ENCODE measurements around the gene AAMP.

AAMP gene

GRCh38 chr2:218290316-218291261, 20.7 kb upstream of the AAMP start:
- Histone ChIP-seq H3K36me3 (ENCODE audit: insufficient read depth, low read length) (no peaks in the 10 kb centered on the region), H2AFZ (ENCODE audit: low read depth, low read length) (no peak overlapping the region), H4K20me1 (ENCODE audit: insufficient read depth, low read length) (no peaks in the 10 kb centered on the region), H3K27ac (ENCODE audit: low read length) (no peak overlapping the region), H3K4me1 (ENCODE audit: insufficient read depth, low read length) (peaks cover 17% of the 10 kb centered on the region), H3K79me2 (ENCODE audit: insufficient read depth, low read length) (no peaks in the 10 kb centered on the region), H3K9me3 (ENCODE audit: insufficient read depth, low read length, severe bottlenecking) (no peaks in the 10 kb centered on the region), H3K4me2 (ENCODE audit: insufficient read depth, low read length) (no peak overlapping the region), H3K4me3 (ENCODE audit: low read depth in 1 of 2, low read length in 2 of 2) (no peak overlapping the region), H3K27me3 (ENCODE audit: insufficient read depth, low read length, poor library complexity) (no peaks in the 10 kb centered on the region), H3K9ac (ENCODE audit: low read depth, low read length) (no peak overlapping the region)
- DNase-seq = peak; percentile 43
- TF ChIP-seq CTCF (IDR thresholded peaks at IDR 0.05; ENCODE audit: borderline replicate concordance, extremely low read depth, low read length, poor library complexity, severe bottlenecking) = no peak
- no peak for TF ChIP-seq EZH2 (IDR thresholded peaks at IDR 0.05; ENCODE audit: borderline replicate concordance, low read depth, low read length, severe bottlenecking)
- peak; percentile 31; the same call in 2 of the 3 replicates for ATAC-seq (ENCODE audit: insufficient read depth, low read depth)

GRCh38 chr2:218289639-218290315, 19.8 kb upstream of the AAMP start:
- ATAC-seq (ENCODE audit: insufficient read depth, low read depth) (no peak), DNase-seq (no peak)
- Histone ChIP-seq H3K9ac (ENCODE audit: low read depth, low read length) (no peak overlapping the region), H3K27ac (ENCODE audit: low read length) (no peak overlapping the region), H4K20me1 (ENCODE audit: insufficient read depth, low read length) (no peaks in the 10 kb centered on the region), H3K27me3 (ENCODE audit: insufficient read depth, low read length, poor library complexity) (no peaks in the 10 kb centered on the region), H3K36me3 (ENCODE audit: insufficient read depth, low read length) (no peaks in the 10 kb centered on the region), H3K4me2 (ENCODE audit: insufficient read depth, low read length) (no peak overlapping the region), H3K4me1 (ENCODE audit: insufficient read depth, low read length) (peaks cover 22% of the 10 kb centered on the region), H3K79me2 (ENCODE audit: insufficient read depth, low read length) (no peaks in the 10 kb centered on the region), H3K4me3 (ENCODE audit: low read depth in 1 of 2, low read length in 2 of 2) (no peak overlapping the region), H3K9me3 (ENCODE audit: insufficient read depth, low read length, severe bottlenecking) (no peaks in the 10 kb centered on the region), H2AFZ (ENCODE audit: low read depth, low read length) (no peak overlapping the region)
- no peak for TF ChIP-seq CTCF (IDR thresholded peaks at IDR 0.05; ENCODE audit: borderline replicate concordance, extremely low read depth, low read length, poor library complexity, severe bottlenecking)
- TF ChIP-seq EZH2 (IDR thresholded peaks at IDR 0.05; ENCODE audit: borderline replicate concordance, low read depth, low read length, severe bottlenecking) = no peak

DNA sequence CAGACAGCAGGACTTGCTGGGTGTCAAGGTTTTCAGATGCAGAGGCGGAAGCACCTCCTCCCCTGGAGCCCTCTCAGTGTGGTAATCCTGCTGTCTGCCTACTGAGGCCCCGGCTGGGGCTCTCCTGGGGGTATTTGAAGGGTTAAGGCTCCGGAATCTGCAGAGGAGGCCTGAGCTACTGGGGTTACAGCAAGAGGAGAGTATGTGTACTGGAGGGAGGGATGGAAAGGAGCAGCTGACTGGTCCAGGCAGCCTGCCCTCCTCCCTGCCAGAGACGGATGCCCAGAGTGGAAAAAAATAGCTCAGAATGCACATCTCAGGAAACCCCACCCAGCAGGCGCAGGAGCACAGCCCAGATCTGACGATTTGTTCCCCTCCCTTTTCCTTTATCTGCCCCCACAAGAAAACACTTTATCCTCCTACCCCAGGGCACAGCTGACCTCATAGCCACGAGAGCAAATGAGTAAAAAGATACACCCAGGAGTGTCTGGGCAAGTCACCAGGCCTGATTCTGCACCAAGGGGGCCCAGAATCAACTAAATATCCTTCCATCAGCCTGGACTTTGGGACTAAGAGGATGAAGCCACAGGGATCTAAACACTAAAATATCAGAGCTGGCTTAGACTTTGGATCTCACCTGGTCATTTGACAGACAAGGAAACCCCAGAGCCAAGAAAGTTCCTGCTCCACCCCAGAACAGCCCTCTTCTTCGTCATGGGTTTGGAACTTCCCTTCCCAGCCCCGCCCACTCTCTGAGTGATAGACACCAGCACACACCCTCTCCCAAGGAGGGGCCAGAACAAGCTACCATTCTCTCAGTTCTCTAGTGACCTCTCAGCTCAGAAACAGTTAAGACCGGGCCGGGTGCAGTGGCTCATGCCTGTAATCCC, 16.9 kb upstream of the AAMP start:
- H4K20me1 ChIP-seq (ENCODE audit: insufficient read depth, low read length) = no peaks in the 10 kb centered on the region
- H3K4me1 ChIP-seq (ENCODE audit: insufficient read depth, low read length) = peaks cover 22% of the 10 kb centered on the region

More for the DNA sequence above, 16.9 kb upstream of the AAMP start:
- peak overlapping the region; percentile 55 for H3K9ac ChIP-seq (ENCODE audit: low read depth, low read length)
- H3K4me3 ChIP-seq (ENCODE audit: low read depth in 1 of 2, low read length in 2 of 2) = peak overlapping the region; percentile 15 to 59; a peak in 3 of 4 replicates
- H3K36me3 ChIP-seq (ENCODE audit: insufficient read depth, low read length) = no peaks in the 10 kb centered on the region
- ATAC-seq (ENCODE audit: insufficient read depth, low read depth) (peak; percentile 81), DNase-seq (peak; percentile 71)
- H3K27me3 ChIP-seq (ENCODE audit: insufficient read depth, low read length, poor library complexity) = no peaks in the 10 kb centered on the region
- TF ChIP-seq CTCF (IDR thresholded peaks at IDR 0.05; ENCODE audit: borderline replicate concordance, extremely low read depth, low read length, poor library complexity, severe bottlenecking) = no peak
- TF ChIP-seq EZH2 (IDR thresholded peaks at IDR 0.05; ENCODE audit: borderline replicate concordance, low read depth, low read length, severe bottlenecking) = no peak
- H3K4me2 ChIP-seq (ENCODE audit: insufficient read depth, low read length) = peak overlapping the region; percentile 64
- peak overlapping the region; percentile 71 for H3K27ac ChIP-seq (ENCODE audit: low read length)
- H2AFZ ChIP-seq (ENCODE audit: low read depth, low read length) = peak overlapping the region; percentile 75
- no peaks in the 10 kb centered on the region for H3K79me2 ChIP-seq (ENCODE audit: insufficient read depth, low read length)
- no peaks in the 10 kb centered on the region for H3K9me3 ChIP-seq (ENCODE audit: insufficient read depth, low read length, severe bottlenecking)

Measured in DND-41 (cell line).